Measurements from ENCODE around the gene MAP2K2.

The MAP2K2 gene

DNA sequence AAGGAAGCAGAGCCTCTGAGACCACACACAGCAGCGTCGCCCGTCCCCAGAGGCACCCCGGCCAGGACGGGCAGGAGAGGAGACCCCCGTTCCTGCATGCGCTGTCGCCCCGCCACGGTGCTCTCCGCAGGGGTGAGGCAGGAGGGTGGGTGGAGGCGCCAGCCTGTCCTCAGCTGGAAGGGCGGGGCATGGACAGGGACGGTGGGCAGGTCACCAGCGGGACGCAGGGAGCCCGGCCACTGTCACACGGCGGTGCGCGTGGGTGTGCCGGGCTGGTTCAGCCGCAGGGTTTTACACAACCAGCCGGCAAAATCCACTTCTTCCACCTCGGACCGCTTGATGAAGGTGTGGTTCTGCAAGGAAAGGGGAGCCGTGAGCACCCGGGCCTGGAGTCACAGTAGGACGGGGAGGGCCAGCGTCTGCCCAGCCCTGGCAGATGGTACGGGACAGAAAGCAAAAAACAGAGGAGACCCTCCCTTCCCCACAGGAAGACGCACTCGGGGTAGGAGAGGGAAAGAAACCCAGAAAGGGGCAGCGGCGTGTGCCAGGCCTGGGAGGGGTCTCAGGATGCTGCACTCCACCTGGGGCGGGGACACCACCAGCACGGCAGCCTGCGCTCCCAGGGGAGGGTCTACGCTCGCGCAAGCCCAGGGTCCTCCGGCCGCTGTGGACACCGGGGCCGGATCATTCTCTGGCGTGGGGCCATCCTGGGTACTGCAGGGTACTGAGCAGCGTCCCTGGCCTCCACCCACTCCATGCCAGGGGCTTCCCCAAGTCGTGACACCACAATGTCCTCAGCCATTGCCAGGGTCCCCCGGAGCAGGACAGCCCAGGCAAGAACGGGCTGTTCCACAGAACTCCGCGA lies 33.3 kb downstream of the MAP2K2 start:
- no peaks in the 10 kb centered on the region for H3K27me3 ChIP-seq (replicated peaks; ENCODE audit: control insufficient read depth, insufficient read depth, low read length, poor library complexity, severe bottlenecking)
- peaks cover 41% of the 10 kb centered on the region for H3K4me1 ChIP-seq (ENCODE audit: control insufficient read depth, insufficient read depth, low read length, poor library complexity, severe bottlenecking)
- peak overlapping the region; percentile 66 for H3K27ac ChIP-seq (ENCODE audit: insufficient read depth, low read length, poor library complexity, severe bottlenecking)
- no peaks in the 10 kb centered on the region for H3K36me3 ChIP-seq (ENCODE audit: control insufficient read depth, insufficient read depth, low read length)
- no peak overlapping the region for H3K4me3 ChIP-seq (ENCODE audit: insufficient read depth, low read depth, low read length, poor library complexity, severe bottlenecking)
- H3K9me3 ChIP-seq (ENCODE audit: control insufficient read depth, low read length): no peaks in the 10 kb centered on the region
- no peak for DNase-seq

DNA sequence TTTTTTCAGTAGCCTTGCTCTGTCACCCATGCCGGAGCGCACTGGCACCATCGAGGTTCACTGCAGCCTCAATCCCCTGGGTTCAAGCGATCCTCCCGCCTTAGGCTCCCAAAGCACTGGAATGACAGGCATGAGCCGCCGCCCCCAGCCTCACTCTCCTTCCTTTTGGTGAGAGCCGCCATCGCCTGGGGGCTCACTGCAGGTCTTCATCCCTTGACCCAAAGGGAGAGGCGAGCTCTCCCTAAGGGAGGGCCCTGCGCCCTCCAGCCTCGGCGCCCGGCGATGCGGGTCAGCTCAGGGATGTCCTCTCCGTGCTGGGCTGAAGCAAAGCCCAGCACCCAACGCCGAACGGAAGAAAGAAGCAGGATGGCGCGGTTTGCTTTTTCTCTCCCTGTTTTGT lies 34.0 kb downstream of the MAP2K2 start:
- Histone ChIP-seq H3K4me3 (ENCODE audit: insufficient read depth, low read depth, low read length, poor library complexity, severe bottlenecking) (no peak overlapping the region), H3K9me3 (ENCODE audit: control insufficient read depth, low read length) (no peaks in the 10 kb centered on the region), H3K4me1 (ENCODE audit: control insufficient read depth, insufficient read depth, low read length, poor library complexity, severe bottlenecking) (peaks cover 41% of the 10 kb centered on the region), H3K27me3 (replicated peaks; ENCODE audit: control insufficient read depth, insufficient read depth, low read length, poor library complexity, severe bottlenecking) (no peaks in the 10 kb centered on the region), H3K36me3 (ENCODE audit: control insufficient read depth, insufficient read depth, low read length) (no peaks in the 10 kb centered on the region), H3K27ac (ENCODE audit: insufficient read depth, low read length, poor library complexity, severe bottlenecking) (peak overlapping the region; percentile 66)
- no peak for DNase-seq

DNA sequence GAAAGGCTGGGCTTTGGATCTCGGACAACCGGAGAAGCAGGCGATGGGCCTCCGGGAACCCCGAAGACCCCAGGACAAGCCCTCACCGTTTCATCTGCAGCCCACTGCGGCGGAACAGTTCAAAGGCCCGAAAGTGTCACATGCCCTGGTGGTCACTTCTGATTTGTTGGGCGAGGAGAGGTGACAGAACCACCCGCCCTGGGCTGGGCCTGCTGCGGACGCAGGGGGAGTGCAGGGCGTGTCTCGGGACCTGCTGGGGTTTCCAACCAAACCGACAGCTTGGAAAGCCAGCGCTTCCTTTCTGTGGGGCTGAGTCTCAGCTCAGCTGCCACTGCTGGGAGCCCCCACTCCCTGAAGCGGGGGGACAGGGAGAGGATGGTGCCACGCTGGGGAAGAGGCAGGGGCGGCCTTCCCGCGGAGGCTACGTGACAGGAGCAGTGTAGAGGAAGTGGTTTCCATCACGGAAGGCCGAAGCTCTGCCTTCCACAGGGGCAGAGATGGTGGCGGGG lies 34.5 kb downstream of the MAP2K2 start:
- Histone ChIP-seq H3K27ac (ENCODE audit: insufficient read depth, low read length, poor library complexity, severe bottlenecking) (peak overlapping the region; percentile 66), H3K27me3 (replicated peaks; ENCODE audit: control insufficient read depth, insufficient read depth, low read length, poor library complexity, severe bottlenecking) (no peaks in the 10 kb centered on the region), H3K9me3 (ENCODE audit: control insufficient read depth, low read length) (no peaks in the 10 kb centered on the region), H3K36me3 (ENCODE audit: control insufficient read depth, insufficient read depth, low read length) (no peaks in the 10 kb centered on the region), H3K4me1 (ENCODE audit: control insufficient read depth, insufficient read depth, low read length, poor library complexity, severe bottlenecking) (peaks cover 45% of the 10 kb centered on the region), H3K4me3 (ENCODE audit: insufficient read depth, low read depth, low read length, poor library complexity, severe bottlenecking) (peak overlapping the region; percentile 5)
- DNase-seq: peak; percentile 27 to 37 (median 34)

DNA sequence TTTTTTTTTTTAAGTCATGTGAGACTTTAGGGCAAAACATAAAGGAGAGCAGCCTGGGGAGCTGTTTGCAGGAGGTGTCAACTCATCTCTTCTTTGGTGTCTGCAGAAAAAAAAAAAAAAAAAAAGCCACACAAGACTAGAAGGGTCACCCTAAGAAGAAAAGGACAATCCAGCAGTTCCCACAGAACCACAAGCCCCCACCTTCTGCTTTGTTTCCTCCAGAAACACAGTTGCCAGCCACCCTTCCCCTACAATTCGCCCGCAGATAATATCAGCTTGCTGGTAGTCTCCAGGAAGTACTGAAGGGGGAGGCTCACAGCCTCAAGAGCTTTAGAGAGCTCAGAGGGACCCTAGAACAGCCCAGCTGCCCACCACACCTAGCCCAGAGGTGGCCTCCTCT lies 34.9 kb downstream of the MAP2K2 start:
- H3K27ac ChIP-seq (ENCODE audit: insufficient read depth, low read length, poor library complexity, severe bottlenecking): peak overlapping the region; percentile 66
- H3K9me3 ChIP-seq (ENCODE audit: control insufficient read depth, low read length): no peaks in the 10 kb centered on the region
- peaks cover 50% of the 10 kb centered on the region for H3K4me1 ChIP-seq (ENCODE audit: control insufficient read depth, insufficient read depth, low read length, poor library complexity, severe bottlenecking)
- H3K4me3 ChIP-seq (ENCODE audit: insufficient read depth, low read depth, low read length, poor library complexity, severe bottlenecking): peak overlapping the region; percentile 5
- no peaks in the 10 kb centered on the region for H3K36me3 ChIP-seq (ENCODE audit: control insufficient read depth, insufficient read depth, low read length)
- DNase-seq: peak; percentile 44 to 54 (median 47)
- H3K27me3 ChIP-seq (replicated peaks; ENCODE audit: control insufficient read depth, insufficient read depth, low read length, poor library complexity, severe bottlenecking): no peaks in the 10 kb centered on the region

DNA sequence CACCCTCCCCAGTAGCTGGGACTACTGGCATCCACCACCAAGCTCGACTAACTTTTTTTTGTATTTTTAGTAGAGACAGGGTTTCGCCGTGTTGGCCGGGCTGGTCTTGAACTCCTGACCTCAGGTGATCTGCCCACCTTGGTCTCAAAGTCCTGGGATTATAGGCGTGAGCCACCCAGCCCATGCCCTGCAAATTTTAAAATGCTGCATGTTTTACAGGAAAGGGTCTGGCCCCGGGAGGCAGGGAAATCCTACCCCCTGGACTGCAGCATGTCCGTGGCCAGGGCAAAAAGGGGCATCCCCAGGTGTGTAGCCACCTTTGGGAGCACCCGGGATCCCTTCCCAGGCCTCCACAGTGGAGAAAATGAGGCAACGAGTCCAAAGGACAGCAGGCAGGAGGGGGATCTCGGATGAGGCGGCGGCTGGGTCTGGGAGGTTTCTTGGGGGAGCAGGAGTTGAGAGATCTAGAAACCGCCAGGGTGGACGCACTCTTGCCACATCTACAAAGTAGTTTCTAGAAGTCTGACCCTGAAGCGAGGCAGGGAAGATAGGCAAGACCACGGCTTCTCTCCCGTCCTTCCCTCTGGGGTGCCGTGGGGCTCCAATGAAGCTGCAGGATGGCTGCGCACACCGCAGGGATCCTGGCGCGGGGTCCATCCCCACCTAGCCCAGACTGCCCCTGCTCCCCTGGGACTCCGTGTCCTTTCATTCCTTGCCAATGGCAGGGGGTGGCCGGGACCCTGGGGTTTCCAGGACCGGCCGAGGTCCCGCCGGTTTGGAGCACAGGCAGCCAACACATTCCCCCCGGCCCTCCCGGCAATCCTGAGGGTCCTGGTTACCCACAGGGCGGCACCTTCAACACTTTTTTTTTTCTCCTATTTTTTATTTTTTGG lies 35.9 kb downstream of the MAP2K2 start:
- H3K9me3 ChIP-seq (ENCODE audit: control insufficient read depth, low read length): no peaks in the 10 kb centered on the region
- H3K27me3 ChIP-seq (replicated peaks; ENCODE audit: control insufficient read depth, insufficient read depth, low read length, poor library complexity, severe bottlenecking): no peaks in the 10 kb centered on the region
- H3K27ac ChIP-seq (ENCODE audit: insufficient read depth, low read length, poor library complexity, severe bottlenecking): peak overlapping the region; percentile 13
- H3K36me3 ChIP-seq (ENCODE audit: control insufficient read depth, insufficient read depth, low read length): no peaks in the 10 kb centered on the region
- peaks cover 60% of the 10 kb centered on the region for H3K4me1 ChIP-seq (ENCODE audit: control insufficient read depth, insufficient read depth, low read length, poor library complexity, severe bottlenecking)
- no peak for DNase-seq
- H3K4me3 ChIP-seq (ENCODE audit: insufficient read depth, low read depth, low read length, poor library complexity, severe bottlenecking): peak overlapping the region; percentile 17

DNA sequence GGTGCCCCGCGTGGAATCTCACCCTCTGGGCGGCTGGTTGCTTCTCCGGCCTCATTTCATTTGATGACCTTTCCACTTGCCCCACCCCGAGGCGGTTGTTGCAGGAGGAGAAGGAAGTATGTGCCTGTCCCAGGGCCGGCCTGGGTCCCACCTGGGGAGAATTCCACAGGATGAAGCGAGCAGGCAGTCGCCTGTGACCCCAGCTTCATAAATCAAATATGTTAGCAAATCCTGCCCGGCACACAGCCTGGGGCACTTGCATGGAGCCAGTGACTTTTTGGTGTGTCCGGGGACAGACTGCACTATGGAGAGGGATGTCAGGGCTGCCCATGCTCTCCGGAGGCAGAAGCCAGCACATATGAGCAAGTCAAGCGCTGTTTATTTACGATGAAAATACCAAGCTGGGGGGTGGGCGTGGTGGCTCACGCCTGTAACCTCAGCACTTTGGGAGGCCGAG lies 37.5 kb downstream of the MAP2K2 start:
- Histone ChIP-seq H3K4me1 (ENCODE audit: control insufficient read depth, insufficient read depth, low read length, poor library complexity, severe bottlenecking) (peaks cover 66% of the 10 kb centered on the region), H3K4me3 (ENCODE audit: insufficient read depth, low read depth, low read length, poor library complexity, severe bottlenecking) (no peak overlapping the region), H3K36me3 (ENCODE audit: control insufficient read depth, insufficient read depth, low read length) (no peaks in the 10 kb centered on the region), H3K9me3 (ENCODE audit: control insufficient read depth, low read length) (no peaks in the 10 kb centered on the region), H3K27ac (ENCODE audit: insufficient read depth, low read length, poor library complexity, severe bottlenecking) (no peak overlapping the region), H3K27me3 (replicated peaks; ENCODE audit: control insufficient read depth, insufficient read depth, low read length, poor library complexity, severe bottlenecking) (no peaks in the 10 kb centered on the region)
- no peak for DNase-seq

DNA sequence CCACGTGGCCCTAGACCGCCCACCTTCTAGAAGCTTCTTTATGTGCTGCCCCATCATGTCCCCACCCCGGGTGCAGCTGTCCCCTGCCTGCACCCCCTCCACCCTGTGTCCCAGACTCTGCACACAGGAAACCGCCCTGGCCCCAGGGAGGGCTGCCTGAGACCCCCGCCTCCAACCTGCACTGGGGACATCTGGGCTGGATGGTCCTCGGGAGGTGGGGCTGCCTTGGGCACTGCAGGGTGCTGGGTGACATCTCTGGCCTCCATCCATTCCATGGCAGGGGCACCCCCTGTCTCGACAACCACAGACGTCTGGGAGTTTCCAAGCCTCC lies 39.4 kb downstream of the MAP2K2 start:
- Histone ChIP-seq H3K27me3 (replicated peaks; ENCODE audit: control insufficient read depth, insufficient read depth, low read length, poor library complexity, severe bottlenecking) (no peaks in the 10 kb centered on the region), H3K4me1 (ENCODE audit: control insufficient read depth, insufficient read depth, low read length, poor library complexity, severe bottlenecking) (peaks cover 62% of the 10 kb centered on the region), H3K27ac (ENCODE audit: insufficient read depth, low read length, poor library complexity, severe bottlenecking) (peak overlapping the region; percentile 53), H3K36me3 (ENCODE audit: control insufficient read depth, insufficient read depth, low read length) (no peaks in the 10 kb centered on the region), H3K9me3 (ENCODE audit: control insufficient read depth, low read length) (no peaks in the 10 kb centered on the region), H3K4me3 (ENCODE audit: insufficient read depth, low read depth, low read length, poor library complexity, severe bottlenecking) (peak overlapping the region; percentile 28)
- DNase-seq: no peak

DNA sequence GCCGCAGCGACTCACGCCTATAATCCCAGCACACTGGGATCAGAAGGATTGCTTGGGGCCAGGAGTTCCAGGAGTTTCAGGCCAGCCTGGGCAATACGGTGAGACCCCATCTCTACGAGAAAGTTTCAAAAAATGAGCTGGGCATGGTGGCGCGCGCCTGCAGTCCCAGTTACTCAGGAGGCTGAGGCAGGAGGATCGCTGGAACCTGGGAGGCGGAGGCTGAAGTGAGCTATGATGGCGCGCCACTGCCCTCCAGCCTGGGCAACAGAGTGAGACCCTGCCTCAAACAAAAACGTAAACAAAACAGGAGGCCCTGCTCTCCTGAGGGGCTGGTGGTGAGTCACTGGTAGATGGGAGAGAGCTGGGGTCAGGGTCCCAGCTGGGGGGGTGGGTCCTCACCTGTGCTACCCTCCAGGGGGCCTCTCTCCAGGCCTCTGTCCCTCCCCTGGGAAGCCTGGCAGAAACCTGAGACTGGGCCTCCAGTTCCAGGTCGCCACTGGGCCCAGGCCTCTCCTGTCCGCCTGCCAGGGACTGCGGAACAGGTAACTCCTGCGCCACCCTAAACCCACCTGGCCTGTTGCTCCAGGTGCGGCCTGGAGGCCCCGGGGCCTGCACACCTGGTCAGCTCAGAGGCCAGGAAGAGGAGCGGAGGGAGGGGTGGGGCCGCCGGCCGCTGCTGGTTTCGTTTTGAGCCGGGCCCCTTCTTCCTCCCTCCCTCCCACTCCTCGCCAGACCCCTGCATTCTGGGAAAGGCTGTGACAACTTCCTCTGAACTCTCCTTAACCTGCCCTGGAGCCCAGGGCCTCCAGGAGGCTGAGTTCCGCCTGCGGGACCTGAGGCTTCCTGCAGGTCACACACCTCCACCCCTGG lies 40.0 kb downstream of the MAP2K2 start:
- Histone ChIP-seq H3K27ac (ENCODE audit: insufficient read depth, low read length, poor library complexity, severe bottlenecking) (peak overlapping the region; percentile 53), H3K9me3 (ENCODE audit: control insufficient read depth, low read length) (no peaks in the 10 kb centered on the region), H3K4me3 (ENCODE audit: insufficient read depth, low read depth, low read length, poor library complexity, severe bottlenecking) (peak overlapping the region; percentile 28), H3K36me3 (ENCODE audit: control insufficient read depth, insufficient read depth, low read length) (no peaks in the 10 kb centered on the region), H3K4me1 (ENCODE audit: control insufficient read depth, insufficient read depth, low read length, poor library complexity, severe bottlenecking) (peaks cover 57% of the 10 kb centered on the region), H3K27me3 (replicated peaks; ENCODE audit: control insufficient read depth, insufficient read depth, low read length, poor library complexity, severe bottlenecking) (no peaks in the 10 kb centered on the region)
- peak in 1 of 3 donors; percentile 37 for DNase-seq

DNA sequence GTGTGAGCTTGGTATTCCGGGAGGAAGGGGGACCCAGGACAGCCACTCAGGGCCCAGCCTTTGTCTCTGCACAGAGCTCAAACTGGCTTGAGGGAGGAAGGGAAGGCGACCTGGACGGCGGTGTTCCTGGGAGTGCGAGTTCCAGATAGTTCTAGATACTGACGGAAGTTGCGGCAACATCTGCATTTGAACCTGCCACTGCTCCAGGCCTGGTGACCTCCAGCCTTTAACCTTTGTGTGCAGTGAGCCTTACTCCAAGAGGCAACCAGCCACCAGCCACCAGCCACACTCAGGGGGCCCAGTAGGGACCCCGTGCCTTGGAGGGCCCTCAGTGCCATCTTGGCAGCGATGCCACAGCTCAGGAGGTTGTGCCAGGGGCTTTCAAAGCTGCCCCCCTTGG lies 41.8 kb downstream of the MAP2K2 start:
- no peak overlapping the region for H3K4me3 ChIP-seq (ENCODE audit: insufficient read depth, low read depth, low read length, poor library complexity, severe bottlenecking)
- no peak overlapping the region for H3K27ac ChIP-seq (ENCODE audit: insufficient read depth, low read length, poor library complexity, severe bottlenecking)
- H3K4me1 ChIP-seq (ENCODE audit: control insufficient read depth, insufficient read depth, low read length, poor library complexity, severe bottlenecking): peaks cover 52% of the 10 kb centered on the region
- no peaks in the 10 kb centered on the region for H3K9me3 ChIP-seq (ENCODE audit: control insufficient read depth, low read length)
- no peak for DNase-seq
- no peaks in the 10 kb centered on the region for H3K36me3 ChIP-seq (ENCODE audit: control insufficient read depth, insufficient read depth, low read length)
- H3K27me3 ChIP-seq (replicated peaks; ENCODE audit: control insufficient read depth, insufficient read depth, low read length, poor library complexity, severe bottlenecking): no peaks in the 10 kb centered on the region

Measured in effector memory CD4-positive, alpha-beta T cell (primary cell).